HG02678 (cell line): ENCODE measurements around the gene CACNB2.

Source experiments
- ATAC-seq: cut with Tn5 transposase; IDR thresholded peaks from one replicate; pipeline ENCODE4 v1.9.1; 2021; ENCODE audit warnings: mild to moderate bottlenecking, moderate library complexity; ENCODE audit not compliant: unreplicated experiment

CACNB2 gene

GRCh38 chr10:18328941-18329340 lies 188.7 kb downstream of the CACNB2 start:
- no peak for ATAC-seq

- no peak for ATAC-seq
These were observed 191.8 kb downstream of the CACNB2 start for GRCh38 chr10:18332048-18332447.

- ATAC-seq: no peak
These were observed 192.3 kb downstream of the CACNB2 start for GRCh38 chr10:18332484-18332883.

- ATAC-seq: no peak
These were observed 193.4 kb downstream of the CACNB2 start for GRCh38 chr10:18333621-18334020.

- no peak for ATAC-seq
These were observed 194.1 kb downstream of the CACNB2 start for GRCh38 chr10:18334116-18334867.

- ATAC-seq: no peak
These were observed 200.3 kb downstream of the CACNB2 start for GRCh38 chr10:18340496-18341051.

- ATAC-seq: no peak
These were observed 200.8 kb downstream of the CACNB2 start for GRCh38 chr10:18341055-18341454.

GRCh38 chr10:18343573-18343972 lies 203.3 kb downstream of the CACNB2 start:
- ATAC-seq: no peak

GRCh38 chr10:18345308-18345707 lies 205.1 kb downstream of the CACNB2 start:
- ATAC-seq: no peak

GRCh38 chr10:18350340-18350739 lies 210.1 kb downstream of the CACNB2 start:
- no peak for ATAC-seq

- ATAC-seq: peak; percentile 60
These were observed 211.2 kb downstream of the CACNB2 start for GRCh38 chr10:18351421-18351820.

- no peak for ATAC-seq
These were observed 212.0 kb downstream of the CACNB2 start for GRCh38 chr10:18352175-18352574.

- no peak for ATAC-seq
These were observed 219.6 kb downstream of the CACNB2 start for GRCh38 chr10:18359812-18360211.

GRCh38 chr10:18362892-18363291 lies 222.7 kb downstream of the CACNB2 start:
- no peak for ATAC-seq

GRCh38 chr10:18364987-18365775 lies 225.0 kb downstream of the CACNB2 start:
- ATAC-seq: peak; percentile 73

GRCh38 chr10:18367840-18368239 lies 227.6 kb downstream of the CACNB2 start:
- ATAC-seq: no peak

- no peak for ATAC-seq
These were observed 228.0 kb downstream of the CACNB2 start for GRCh38 chr10:18368273-18368672.

- no peak for ATAC-seq
These were observed 228.5 kb downstream of the CACNB2 start for GRCh38 chr10:18368682-18369081.

GRCh38 chr10:18369859-18370473 lies 229.7 kb downstream of the CACNB2 start:
- ATAC-seq: no peak

- no peak for ATAC-seq
These were observed 236.4 kb downstream of the CACNB2 start for GRCh38 chr10:18376650-18377049.

GRCh38 chr10:18377898-18378297 lies 237.7 kb downstream of the CACNB2 start:
- ATAC-seq: no peak
